Activated CD8-positive, alpha-beta memory T cell treated with anti-CD3 and anti-CD28 coated beads for 24 hours (primary cell): ENCODE data around the gene OR51S1.
"Not testable (repeated sequence)": the region's sequence is repeated elsewhere in the genome, so short reads cannot be mapped to it uniquely, and the experiment has no call there.

Source experiments
- DNase-seq: peaks from one replicate; pipeline ENCODE4 v3.0.0-alpha.2; 2020

The OR51S1 gene

GRCh38 chr11:4848908-4849532 is at the start of gene OR51S1:
Gene OR51S1, minus strand, starts transcription at chr11:4849208. Its CDS starts 0 bp downstream, at chr11:4849208.
- no peak for DNase-seq

GRCh38 chr11:4891996-4892640 is 43.1 kb upstream of the OR51S1 start:
- DNase-seq: no peak

- no peak for DNase-seq
Observed at GRCh38 chr11:4890279-4890678, 41.3 kb upstream of the OR51S1 start.

GRCh38 chr11:4887591-4887990 is 38.6 kb upstream of the OR51S1 start:
- no peak for DNase-seq

GRCh38 chr11:4886186-4886585 is 37.2 kb upstream of the OR51S1 start:
- no peak for DNase-seq

GRCh38 chr11:4884361-4884760 is 35.4 kb upstream of the OR51S1 start:
- no peak for DNase-seq

- DNase-seq: no peak
Observed at GRCh38 chr11:4882543-4882942, 33.5 kb upstream of the OR51S1 start.

- no peak for DNase-seq
Observed at GRCh38 chr11:4881860-4882500, 33.0 kb upstream of the OR51S1 start, which contains the start of gene OR51T1. Gene OR51T1, plus strand, starts transcription at chr11:4881900. Its CDS starts 0 bp downstream, at chr11:4881900.

- no peak for DNase-seq
Observed at GRCh38 chr11:4881188-4881587, 32.2 kb upstream of the OR51S1 start.

GRCh38 chr11:4865855-4866254 is 16.8 kb upstream of the OR51S1 start:
- DNase-seq: no peak

GRCh38 chr11:4863876-4864275 is 14.9 kb upstream of the OR51S1 start:
- no peak for DNase-seq

- DNase-seq: no peak
Observed at GRCh38 chr11:4862447-4863236, 13.6 kb upstream of the OR51S1 start.

- DNase-seq: not testable (repeated sequence)
Observed at GRCh38 chr11:4854286-4854685, 5.3 kb upstream of the OR51S1 start.

- no peak for DNase-seq
Observed at GRCh38 chr11:4851033-4851432, 2.0 kb upstream of the OR51S1 start.

GRCh38 chr11:4839851-4840549 is 9.0 kb downstream of the OR51S1 start:
- DNase-seq: no peak

GRCh38 chr11:4830909-4831308 is 18.1 kb downstream of the OR51S1 start:
- no peak for DNase-seq

- DNase-seq: no peak
Observed at GRCh38 chr11:4830346-4830745, 18.7 kb downstream of the OR51S1 start.

- no peak for DNase-seq
Observed at GRCh38 chr11:4826425-4826824, 22.6 kb downstream of the OR51S1 start.

- DNase-seq: no peak
Observed at GRCh38 chr11:4825132-4825531, 23.9 kb downstream of the OR51S1 start.

GRCh38 chr11:4821021-4821420 is 28.0 kb downstream of the OR51S1 start, which contains the start of gene OR51F2:
Gene OR51F2, plus strand, starts transcription at chr11:4821321. Its CDS starts 101 bp downstream, at chr11:4821422.
- DNase-seq: no peak

GRCh38 chr11:4809246-4809645 is 39.8 kb downstream of the OR51S1 start:
- no peak for DNase-seq

- DNase-seq: no peak
Observed at GRCh38 chr11:4808476-4808875, 40.5 kb downstream of the OR51S1 start.

GRCh38 chr11:4804280-4804679 is 44.7 kb downstream of the OR51S1 start, which contains the start of gene OR52R1:
Gene OR52R1, minus strand, starts transcription at chr11:4804380. Its CDS starts 0 bp downstream, at chr11:4804380.
- DNase-seq: no peak
